Upper lobe of left lung (tissue), 6 donors: ENCODE measurements around the gene NPR3. TPM values are rescaled to one million over a fixed set of nuclear protein-coding genes. Genes with fewer than 3 reads are reported as not detected.

Experiments
- ATAC-seq, 2 donors: fragments of 200-7000 bp; cut with Tn5 transposase; one replicate each; pipeline ENCODE4 v1.9.1; 2022; ENCODE audit warnings: mild to moderate bottlenecking in 2 of 2, moderate library complexity in 2 of 2; ENCODE audit not compliant: low FRiP score in 2 of 2
- DNase-seq, 2 donors: peaks; one replicate each; pipeline ENCODE4 v3.0.0-alpha.2; 2019 to 2020
- H3K27ac ChIP-seq, 4 donors: fragments of 200-600 bp; sonication (generic); one replicate each; pipeline ENCODE4 v1.5.1; 2016 to 2019
- H3K27me3 ChIP-seq, 4 donors: fragments of 200-600 bp; sonication (generic); one replicate each; pipeline ENCODE4 v1.5.1; 2017 to 2019
- H3K36me3 ChIP-seq, 4 donors: fragments of 200-600 bp; sonication (generic); one replicate each; pipeline ENCODE4 v1.5.1; 2016 to 2019
- H3K4me1 ChIP-seq, 4 donors: fragments of 200-600 bp; sonication (generic); one replicate each; pipeline ENCODE4 v1.5.1; 2018 to 2019
- H3K4me3 ChIP-seq, 4 donors: fragments of 200-600 bp; sonication (generic); one replicate each; pipeline ENCODE4 v1.5.1; 2017 to 2019; ENCODE audit warnings: mild to moderate bottlenecking in 2 of 4, moderate library complexity in 1 of 4
- H3K9me3 ChIP-seq, 4 donors: fragments of 200-600 bp; sonication (generic); one replicate each; pipeline ENCODE4 v1.5.1; 2018 to 2019
- CTCF ChIP-seq, 6 experiments: fragments of 450-650 bp in 4 of 6; fragments of 200-600 bp in 2 of 6; sonication (generic) in 2 of 6; IDR thresholded peaks; one replicate each; pipeline ENCODE4 v1.5.1; 2016 to 2019; ENCODE audit warnings: antibody characterized with exemption in 6 of 6
- EP300 ChIP-seq, 4 donors: sonication (generic); formaldehyde crosslinking; IDR thresholded peaks; one replicate each; pipeline ENCODE4 v1.5.1; 2017; ENCODE audit warnings: antibody characterized with exemption in 4 of 4, control low read depth in 2 of 4
- POLR2A ChIP-seq, 4 donors: fragments of 450-650 bp; IDR thresholded peaks; one replicate each; pipeline ENCODE4 v1.5.1; 2016 to 2017; ENCODE audit warnings: antibody characterized with exemption in 4 of 4, mild to moderate bottlenecking in 2 of 4
- POLR2AphosphoS5 ChIP-seq, 2 donors: sonication (generic); formaldehyde crosslinking; IDR thresholded peaks; one replicate each; pipeline ENCODE4 v1.5.1; 2017; ENCODE audit warnings: antibody characterized with exemption in 2 of 2
- WGBS, 2 donors: methylation state at CpG; one replicate each; pipeline ENCODE4 v1.1.5; 2017 to 2018; 5-methylcytosine and 5-hydroxymethylcytosine counted together
- total RNA-seq, 6 donors: library from RNA; depleted of rRNA in 4 of 6; stranded (reverse); fragments of >200 nt in 4 of 6; gene quantifications; one replicate each; pipeline versions ENCODE4 v1.1.0 to v1.2.1, GENCODE V29; 2016 to 2021
- donor health status: DM: no; HTN: no; CAD: no; lungs with moderate emphysema.
- donor health status: DM: no; HTN: yes; CAD: no; lungs with severe emphysema.

The NPR3 gene
- total RNA-seq, 6 donors from 2014 or later, result 6.3 to 53.3 (median 29.9) TPM

- ATAC-seq (no peak), DNase-seq (no peak)
- no peak overlapping the region for H3K4me3 ChIP-seq
- H3K27me3 ChIP-seq, result no peaks in the 10 kb centered on the region
- 92 to 100% methylated on average over 1 of the region's 1 CpG for WGBS, 2 donors
- no peaks in the 10 kb centered on the region for H3K36me3 ChIP-seq
- H3K4me1 ChIP-seq, result peaks cover 0 to 11% (median 9%) of the 10 kb centered on the region in 4 donors
- peaks cover 0 to 13% (median 7%) of the 10 kb centered on the region in 4 donors for H3K9me3 ChIP-seq
- no peak for TF ChIP-seq CTCF (IDR thresholded peaks at IDR 0.05)
- no peak for TF ChIP-seq POLR2A (IDR thresholded peaks at IDR 0.05)
- TF ChIP-seq EP300 (IDR thresholded peaks at IDR 0.05), result no peak
- no peak for TF ChIP-seq POLR2AphosphoS5 (IDR thresholded peaks at IDR 0.05)
- H3K27ac ChIP-seq, result no peak overlapping the region
Measured at GRCh38 chr5:32684260-32684659, 26.9 kb upstream of the NPR3 start.

GRCh38 chr5:32686799-32687498, 24.2 kb upstream of the NPR3 start:
- Histone ChIP-seq H3K4me3 (no peak overlapping the region), H3K36me3 (no peaks in the 10 kb centered on the region), H3K27ac (no peak overlapping the region), H3K9me3 (peaks cover 0 to 13% (median 7%) of the 10 kb centered on the region in 4 donors), H3K4me1 (peaks cover 0 to 11% (median 9%) of the 10 kb centered on the region in 4 donors), H3K27me3 (no peaks in the 10 kb centered on the region)
- TF ChIP-seq EP300 (IDR thresholded peaks at IDR 0.05), result no peak
- no peak for TF ChIP-seq POLR2A (IDR thresholded peaks at IDR 0.05)
- no peak for TF ChIP-seq CTCF (IDR thresholded peaks at IDR 0.05)
- no peak for TF ChIP-seq POLR2AphosphoS5 (IDR thresholded peaks at IDR 0.05)
- no peak for DNase-seq
- WGBS, 2 donors, result 40 to 44% methylated on average over 2 of the region's 2 CpGs
- no peak for ATAC-seq

GRCh38 chr5:32687499-32687831, 23.7 kb upstream of the NPR3 start:
- Histone ChIP-seq H3K4me3 (no peak overlapping the region), H3K4me1 (peaks cover 0 to 11% (median 9%) of the 10 kb centered on the region in 4 donors), H3K27ac (no peak overlapping the region), H3K9me3 (peaks cover 0 to 13% (median 7%) of the 10 kb centered on the region in 4 donors), H3K36me3 (no peaks in the 10 kb centered on the region), H3K27me3 (no peaks in the 10 kb centered on the region)
- DNase-seq, result no peak
- TF ChIP-seq POLR2AphosphoS5 (IDR thresholded peaks at IDR 0.05), result no peak
- TF ChIP-seq POLR2A (IDR thresholded peaks at IDR 0.05), result no peak
- TF ChIP-seq CTCF (IDR thresholded peaks at IDR 0.05), result no peak
- TF ChIP-seq EP300 (IDR thresholded peaks at IDR 0.05), result no peak
- no peak for ATAC-seq

- WGBS, 2 donors, result 78% methylated on average over 2 of the region's 2 CpGs
- no peak for DNase-seq
- H3K27me3 ChIP-seq, result no peaks in the 10 kb centered on the region
- ATAC-seq, result no peak
- no peak for TF ChIP-seq POLR2AphosphoS5 (IDR thresholded peaks at IDR 0.05)
- no peak for TF ChIP-seq CTCF (IDR thresholded peaks at IDR 0.05)
- TF ChIP-seq POLR2A (IDR thresholded peaks at IDR 0.05), result no peak
- TF ChIP-seq EP300 (IDR thresholded peaks at IDR 0.05), result no peak
- H3K27ac ChIP-seq, result no peak overlapping the region
- no peaks in the 10 kb centered on the region for H3K9me3 ChIP-seq
- no peak overlapping the region for H3K4me3 ChIP-seq
- no peaks in the 10 kb centered on the region for H3K36me3 ChIP-seq
- H3K4me1 ChIP-seq, result peaks cover 2 to 11% (median 9%) of the 10 kb centered on the region in 4 donors
Measured at GRCh38 chr5:32690153-32690552, 21.0 kb upstream of the NPR3 start.

- Histone ChIP-seq H3K27ac (no peak overlapping the region), H3K27me3 (no peaks in the 10 kb centered on the region), H3K4me1 (peaks cover 2 to 11% (median 9%) of the 10 kb centered on the region in 4 donors), H3K9me3 (no peaks in the 10 kb centered on the region), H3K4me3 (no peak overlapping the region), H3K36me3 (no peaks in the 10 kb centered on the region)
- no peak for ATAC-seq
- DNase-seq, result no peak
- 79 to 93% methylated on average over 2 to 3 of the region's 3 CpGs for WGBS, 2 donors
- TF ChIP-seq EP300 (IDR thresholded peaks at IDR 0.05) (no peak), POLR2A (IDR thresholded peaks at IDR 0.05) (no peak), POLR2AphosphoS5 (IDR thresholded peaks at IDR 0.05) (no peak)
Measured at GRCh38 chr5:32690666-32691065, 20.5 kb upstream of the NPR3 start.
